ENCODE results near the gene PLEKHA4.
A peak's percentile ranks its signal among the peaks of the same experiment; 100 is the strongest.
"Not testable (repeated sequence)": the region's sequence is repeated elsewhere in the genome, so short reads cannot be mapped to it uniquely, and the experiment has no call there.

PLEKHA4 gene

GRCh38 chr19:48868114-48868886, at the start of gene PLEKHA4:
TSS of gene PLEKHA4 (minus strand) at chr19:48868617. CDS start at chr19:48867620, 997 bp downstream.
- FAIRE-seq, result no peak

- FAIRE-seq, result no peak
Observed at GRCh38 chr19:48918071-48918470, 49.7 kb upstream of the PLEKHA4 start.

- no peak for FAIRE-seq
Observed at GRCh38 chr19:48915757-48916156, 47.3 kb upstream of the PLEKHA4 start.

GRCh38 chr19:48914181-48914580, 45.8 kb upstream of the PLEKHA4 start:
- FAIRE-seq, result no peak

GRCh38 chr19:48913114-48913889, 44.9 kb upstream of the PLEKHA4 start:
- no peak for FAIRE-seq

- FAIRE-seq, result no peak
Observed at GRCh38 chr19:48910803-48911202, 42.4 kb upstream of the PLEKHA4 start.

GRCh38 chr19:48909424-48910077, 41.1 kb upstream of the PLEKHA4 start:
- not testable (repeated sequence) for FAIRE-seq

GRCh38 chr19:48907671-48908070, 39.3 kb upstream of the PLEKHA4 start:
- FAIRE-seq, result no peak

GRCh38 chr19:48906324-48906723, 37.9 kb upstream of the PLEKHA4 start:
- FAIRE-seq, result no peak

GRCh38 chr19:48905664-48906063, 37.2 kb upstream of the PLEKHA4 start:
- FAIRE-seq, result no peak

GRCh38 chr19:48903788-48904187, 35.4 kb upstream of the PLEKHA4 start:
- not testable (repeated sequence) for FAIRE-seq

- FAIRE-seq, result not testable (repeated sequence)
Observed at GRCh38 chr19:48902291-48902690, 33.9 kb upstream of the PLEKHA4 start.

GRCh38 chr19:48900477-48901406, 32.3 kb upstream of the PLEKHA4 start:
- FAIRE-seq, result no peak

GRCh38 chr19:48899781-48900476, 31.5 kb upstream of the PLEKHA4 start, which contains the start of gene NUCB1:
TSS of gene NUCB1 (plus strand) at chr19:48900312. CDS start at chr19:48900797, 485 bp downstream.
- FAIRE-seq, result peak; percentile 98

- FAIRE-seq, result peak; percentile 12
Observed at GRCh38 chr19:48899386-48899749, 31.0 kb upstream of the PLEKHA4 start.

- no peak for FAIRE-seq
Observed at GRCh38 chr19:48897181-48897580, 28.8 kb upstream of the PLEKHA4 start.

- FAIRE-seq, result no peak
Observed at GRCh38 chr19:48896191-48896720, 27.8 kb upstream of the PLEKHA4 start.

GRCh38 chr19:48895226-48895625, 26.8 kb upstream of the PLEKHA4 start:
- FAIRE-seq, result no peak

GRCh38 chr19:48890551-48890950, 22.1 kb upstream of the PLEKHA4 start:
- FAIRE-seq, result no peak

- not testable (repeated sequence) for FAIRE-seq
Observed at GRCh38 chr19:48889496-48889895, 21.1 kb upstream of the PLEKHA4 start.
